ENCODE measurements around the gene MTUS2. TPM values are rescaled to one million over a fixed set of nuclear protein-coding genes. Genes with fewer than 3 reads are reported as not detected.

The MTUS2 gene
- polyA plus RNA-seq, 10 donors = 16.9 to 35.5 (median 25.8) TPM

DNA sequence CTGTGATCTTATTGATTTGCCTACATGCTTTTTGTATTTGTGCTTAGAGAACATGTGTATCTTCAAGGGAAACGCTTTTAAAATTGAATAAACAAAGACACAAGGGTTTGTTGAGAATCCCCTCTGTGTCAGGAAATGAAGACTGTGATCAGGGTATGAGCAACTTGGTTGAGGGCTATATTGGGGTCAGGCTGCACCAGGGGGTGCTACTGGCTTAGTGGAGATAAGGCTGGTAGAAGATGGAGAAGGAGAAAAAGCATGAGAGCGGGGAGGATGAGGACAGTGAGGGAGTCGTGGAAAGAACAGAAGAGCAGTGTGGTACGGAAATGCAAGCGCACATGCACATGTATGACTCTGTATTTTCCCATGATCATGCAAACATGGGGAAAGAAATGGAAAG is 201.6 kb downstream of the MTUS2 start:
- no peak for DNase-seq

GRCh38 chr13:29022410-29022809 is 202.3 kb downstream of the MTUS2 start:
- peak in 1 of 3 donors; percentile 5 for DNase-seq

DNA sequence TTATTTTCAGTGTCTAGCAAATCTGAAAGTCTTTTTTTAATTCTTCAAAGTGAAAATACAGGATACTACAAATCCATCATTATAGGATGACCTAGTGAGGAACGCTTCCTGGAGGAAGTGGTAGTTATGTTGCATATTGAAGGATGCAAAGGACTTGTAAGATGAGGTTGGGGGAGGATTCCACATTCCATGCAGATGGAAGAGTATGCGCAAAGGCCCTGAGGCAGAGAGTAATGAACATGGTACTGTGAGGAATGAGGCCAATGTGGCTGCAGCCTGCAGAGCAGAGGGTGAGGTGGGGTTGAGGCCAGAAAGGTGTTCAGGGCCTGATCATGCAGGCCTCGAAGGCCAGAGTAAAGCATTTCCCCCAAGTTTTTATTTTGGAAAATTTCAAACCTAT is 202.8 kb downstream of the MTUS2 start:
- no peak for DNase-seq

DNA sequence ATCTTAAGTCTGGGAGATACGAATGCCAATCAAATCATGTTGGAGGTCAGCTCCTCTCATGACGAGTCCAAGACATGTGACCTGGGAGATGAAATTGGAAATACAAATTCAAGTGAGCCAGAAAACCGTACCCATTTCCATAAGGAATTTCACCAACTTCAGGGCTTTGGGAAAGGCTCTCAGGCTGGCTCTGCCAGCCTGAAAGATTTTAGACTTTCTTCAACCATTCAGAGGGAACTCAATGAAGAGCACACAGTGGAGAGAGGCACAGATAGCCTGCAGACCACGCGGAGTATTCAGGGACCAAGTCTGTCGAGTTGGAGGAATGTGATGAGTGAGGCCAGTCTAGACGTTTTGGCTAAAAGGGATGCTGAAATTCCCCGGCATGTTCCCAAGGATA is 204.6 kb downstream of the MTUS2 start:
- DNase-seq = no peak

GRCh38 chr13:29028868-29029267 is 208.7 kb downstream of the MTUS2 start:
- DNase-seq = no peak

DNA sequence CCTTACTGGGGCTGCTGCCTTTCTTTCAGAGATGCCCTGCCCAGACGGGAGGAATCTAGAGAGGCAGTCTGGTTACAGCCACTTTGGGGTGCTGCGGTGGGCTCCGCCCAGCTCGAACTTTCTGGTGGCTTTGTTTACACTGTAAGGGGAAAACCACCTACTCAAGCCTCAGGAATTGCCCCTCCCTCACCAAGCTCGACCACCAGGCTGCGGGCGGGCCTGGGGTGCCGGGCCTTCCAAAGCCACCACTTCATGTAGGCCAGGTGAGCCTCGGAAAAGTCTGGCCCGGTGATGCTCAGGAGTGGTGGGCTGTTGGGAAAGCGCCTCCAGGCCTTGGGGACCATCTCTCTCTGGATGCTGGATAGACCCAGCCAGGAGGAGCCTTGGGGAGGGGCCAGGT is 218.6 kb downstream of the MTUS2 start:
- DNase-seq = no peak

GRCh38 chr13:29039212-29039611 is 219.1 kb downstream of the MTUS2 start:
- DNase-seq = no peak

GRCh38 chr13:29046588-29046987 is 226.4 kb downstream of the MTUS2 start:
- DNase-seq = no peak

- no peak for DNase-seq
Observed at GRCh38 chr13:29049524-29049923, 229.4 kb downstream of the MTUS2 start.

DNA sequence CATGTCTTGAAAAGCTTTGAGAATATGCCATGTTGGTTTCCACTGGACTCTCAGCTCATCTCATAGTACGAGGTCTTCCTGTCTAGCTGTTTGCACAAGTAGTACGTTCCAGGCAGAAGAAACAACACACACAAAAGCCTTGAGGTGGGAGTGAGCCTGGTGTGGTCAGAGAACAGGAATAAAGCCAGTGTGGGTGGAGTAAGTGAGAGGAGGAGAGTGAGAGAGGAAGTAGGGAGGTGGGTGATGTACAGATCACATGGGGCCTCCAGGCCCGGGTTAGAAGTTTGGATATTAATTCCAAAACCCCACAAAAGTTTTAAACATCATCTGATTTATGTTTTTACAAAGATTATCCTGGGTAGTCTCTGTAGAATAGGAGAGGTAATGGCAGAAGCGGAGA is 230.6 kb downstream of the MTUS2 start:
- DNase-seq = no peak

DNA sequence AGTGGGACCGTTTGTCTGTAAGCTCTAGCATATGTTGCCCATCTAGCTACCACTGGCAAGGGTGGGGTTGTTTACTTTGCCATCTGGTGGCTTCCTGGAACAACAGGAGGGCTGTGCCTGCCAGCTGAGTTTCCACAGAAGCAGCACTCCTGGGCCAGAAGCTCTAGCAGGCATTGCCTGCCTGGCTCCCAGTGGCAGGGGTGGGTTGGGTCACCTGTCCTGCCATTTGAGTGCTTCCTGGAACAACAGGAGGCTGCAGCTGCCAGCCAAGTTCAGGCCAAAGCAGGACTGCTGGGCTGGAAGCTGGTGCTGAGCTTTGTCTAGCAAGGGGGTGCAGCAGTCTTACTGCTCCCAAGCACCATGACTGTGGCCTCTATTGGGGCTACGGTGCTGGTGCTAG is 239.7 kb downstream of the MTUS2 start:
- no peak for DNase-seq

- no peak for DNase-seq
Observed at GRCh38 chr13:29065142-29065541, 245.0 kb downstream of the MTUS2 start.

DNA sequence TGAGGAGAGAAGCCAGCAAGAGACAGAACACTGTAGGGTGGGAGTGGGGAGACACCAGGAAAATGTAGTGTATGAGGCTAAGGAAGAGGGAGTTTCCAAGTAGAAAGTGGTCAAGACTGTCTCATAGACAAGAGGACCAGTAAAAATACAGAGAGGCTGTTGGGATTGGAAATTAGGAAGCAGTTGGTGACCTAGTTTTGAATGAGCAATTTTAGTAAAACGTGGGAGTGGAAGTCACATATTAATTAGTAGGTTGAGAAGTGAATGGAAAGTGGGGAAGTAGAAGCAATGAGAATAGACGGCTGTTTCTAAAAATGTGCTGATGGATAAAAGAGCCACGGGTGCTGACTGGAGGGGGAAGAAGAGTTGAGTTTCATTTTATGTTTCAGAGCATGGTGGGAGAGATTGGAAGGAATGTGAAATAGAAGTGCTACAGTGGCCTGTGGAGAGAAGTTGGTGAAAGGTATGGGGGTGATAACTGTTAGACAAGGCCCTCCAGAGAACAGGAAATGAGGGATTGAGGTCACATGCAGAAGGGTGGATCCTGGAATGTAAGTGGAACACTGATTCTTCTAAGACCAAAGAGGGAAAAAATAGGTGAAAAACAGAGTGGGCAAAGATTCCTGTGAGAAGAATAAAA is 247.3 kb downstream of the MTUS2 start:
- no peak for DNase-seq

- no peak for DNase-seq
Observed at GRCh38 chr13:29073755-29074154, 253.6 kb downstream of the MTUS2 start.

- DNase-seq = no peak
Observed at GRCh38 chr13:29077051-29077813, 257.1 kb downstream of the MTUS2 start.

DNA sequence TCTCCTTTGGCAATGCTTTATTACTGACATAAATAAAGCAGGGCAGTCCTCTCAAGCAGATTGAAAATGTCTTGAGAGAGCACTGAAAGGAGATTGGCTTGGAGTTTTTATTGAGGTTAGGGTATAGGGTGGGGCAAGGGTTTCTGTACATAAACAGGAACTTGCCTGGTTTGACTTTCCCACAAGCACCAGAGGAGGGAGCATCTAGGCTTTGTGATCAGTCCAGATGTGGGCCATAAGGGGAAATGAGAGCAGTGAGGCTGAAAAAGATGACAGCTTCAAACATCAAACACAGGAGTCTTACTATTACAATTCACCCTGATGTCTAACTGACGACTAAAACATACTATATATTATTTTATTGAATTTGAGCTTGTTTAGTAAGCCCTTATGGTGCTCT is 260.9 kb downstream of the MTUS2 start:
- peak in 1 of 3 donors; percentile 5 for DNase-seq

DNA sequence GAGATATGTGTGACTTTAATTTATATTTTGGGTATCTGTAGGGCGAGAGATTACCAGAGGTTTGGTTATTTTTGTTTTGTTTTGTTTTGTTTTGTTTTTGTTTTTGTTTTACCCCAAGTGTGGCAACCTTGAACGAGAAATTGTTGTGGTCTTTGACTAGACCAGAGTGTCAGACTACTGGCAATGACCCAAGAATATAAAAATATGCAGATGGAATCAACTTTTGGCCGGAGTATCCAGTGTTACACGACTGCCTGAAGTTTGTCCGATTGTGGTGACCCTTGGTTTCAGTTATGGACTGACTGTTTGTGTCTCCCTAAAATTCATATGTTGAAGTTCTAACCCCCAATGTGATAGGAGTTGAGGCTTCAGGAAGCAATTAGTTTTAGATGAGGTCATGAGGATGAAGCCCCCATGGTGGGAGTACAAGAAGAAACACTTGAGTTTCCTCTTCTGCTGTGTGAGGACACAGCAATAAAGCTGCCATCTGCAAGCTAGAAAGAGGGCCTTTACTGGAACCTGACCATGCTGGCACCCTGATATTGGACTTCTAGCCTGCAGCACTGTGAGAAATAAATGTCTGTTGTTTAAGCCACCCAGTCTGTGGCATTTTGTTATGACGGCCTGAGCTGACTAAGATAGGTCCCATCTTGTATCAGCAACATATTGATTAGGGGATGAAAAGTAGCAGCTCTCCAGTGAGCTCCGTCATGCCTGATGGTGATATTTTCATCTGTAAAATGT is 261.7 kb downstream of the MTUS2 start:
- DNase-seq = no peak

- DNase-seq = no peak
Observed at GRCh38 chr13:29099781-29100406, 279.8 kb downstream of the MTUS2 start.

GRCh38 chr13:29100758-29101157 is 280.6 kb downstream of the MTUS2 start:
- DNase-seq = no peak

DNA sequence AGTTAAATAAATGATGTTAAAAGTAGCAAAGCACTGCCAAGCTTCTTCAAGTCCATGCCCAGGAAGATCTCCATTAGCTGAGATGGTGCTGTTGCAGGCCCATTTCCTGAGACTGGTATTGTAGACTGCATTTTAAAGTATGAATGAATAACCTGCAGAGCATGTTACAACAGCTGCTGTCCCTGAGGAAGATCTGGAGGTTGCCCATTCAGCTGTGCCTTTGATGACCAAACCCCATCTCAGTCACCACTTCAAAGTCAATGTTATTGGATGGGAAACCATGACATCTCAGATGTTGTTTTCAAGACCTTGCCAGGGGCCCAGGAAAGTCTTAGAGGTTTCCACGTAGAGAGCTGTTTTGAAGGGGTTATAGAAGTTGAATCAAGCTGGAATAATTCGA is 281.3 kb downstream of the MTUS2 start:
- DNase-seq = no peak

- DNase-seq = no peak
Observed at GRCh38 chr13:29101905-29102304, 281.8 kb downstream of the MTUS2 start.

GRCh38 chr13:29103065-29103800 is 283.1 kb downstream of the MTUS2 start:
- no peak for DNase-seq
